ENCODE results near the gene SPATA31E1.

The SPATA31E1 gene

GRCh38 chr9:87863882-87864465, 18.7 kb upstream of the SPATA31E1 start:
- no peak for DNase-seq

- no peak for DNase-seq
These were observed 17.8 kb upstream of the SPATA31E1 start for GRCh38 chr9:87864915-87865314.

GRCh38 chr9:87865626-87866025, 17.1 kb upstream of the SPATA31E1 start:
- no peak for DNase-seq

GRCh38 chr9:87867391-87867790, 15.3 kb upstream of the SPATA31E1 start:
- peak; percentile 17 for DNase-seq

- peak; percentile 17 for DNase-seq
These were observed 14.5 kb upstream of the SPATA31E1 start for GRCh38 chr9:87868175-87868574.

GRCh38 chr9:87868635-87869034, 14.0 kb upstream of the SPATA31E1 start:
- no peak for DNase-seq

- DNase-seq = peak; percentile 35
These were observed 13.6 kb upstream of the SPATA31E1 start for GRCh38 chr9:87869082-87869481.

GRCh38 chr9:87871425-87872078, 11.1 kb upstream of the SPATA31E1 start:
- no peak for DNase-seq

- peak; percentile 41 for DNase-seq
These were observed 10.5 kb upstream of the SPATA31E1 start for GRCh38 chr9:87872079-87872624.

GRCh38 chr9:87873607-87874303, 8.9 kb upstream of the SPATA31E1 start:
- peak; percentile 21 for DNase-seq

- peak; percentile 5 for DNase-seq
These were observed 8.4 kb upstream of the SPATA31E1 start for GRCh38 chr9:87874304-87874623.

- DNase-seq = no peak
These were observed 7.6 kb upstream of the SPATA31E1 start for GRCh38 chr9:87875060-87875459.

- DNase-seq = peak; percentile 50
These were observed 6.7 kb upstream of the SPATA31E1 start for GRCh38 chr9:87875831-87876545.

GRCh38 chr9:87876708-87877107, 6.0 kb upstream of the SPATA31E1 start:
- DNase-seq = peak; percentile 17

- no peak for DNase-seq
These were observed 3.6 kb upstream of the SPATA31E1 start for GRCh38 chr9:87878989-87879511.

GRCh38 chr9:87880116-87880515, 2.6 kb upstream of the SPATA31E1 start:
- no peak for DNase-seq

- DNase-seq = no peak
These were observed 2.0 kb upstream of the SPATA31E1 start for GRCh38 chr9:87880683-87881082.

GRCh38 chr9:87883274-87883673, 597 bp downstream of the SPATA31E1 start:
- DNase-seq = no peak

- no peak for DNase-seq
These were observed 1.3 kb downstream of the SPATA31E1 start for GRCh38 chr9:87883990-87884389.

GRCh38 chr9:87884578-87885459, 2.1 kb downstream of the SPATA31E1 start:
- DNase-seq = no peak

- no peak for DNase-seq
These were observed 3.0 kb downstream of the SPATA31E1 start for GRCh38 chr9:87885484-87886189.
